ENCODE data around the gene SOX30. TPM values are rescaled to one million over a fixed set of nuclear protein-coding genes. Genes with fewer than 3 reads are reported as not detected.

The SOX30 gene
- total RNA-seq, 1 experiment from 2014 or later: 0.09 TPM

GRCh38 chr5:157613385-157614245 is 38.6 kb downstream of the SOX30 start:
- Mint-ChIP-seq H3K4me3 (ENCODE audit: low read depth, unreplicated experiment) (no peak overlapping the region), H3K27me3 (ENCODE audit: unreplicated experiment) (no peaks in the 10 kb centered on the region), H3K36me3 (ENCODE audit: insufficient read depth, unreplicated experiment) (no peaks in the 10 kb centered on the region), H3K27ac (ENCODE audit: unreplicated experiment) (no peak overlapping the region), H3K9me3 (ENCODE audit: low read depth, unreplicated experiment) (no peaks in the 10 kb centered on the region), H3K4me1 (ENCODE audit: low read depth, unreplicated experiment) (no peaks in the 10 kb centered on the region)
- intact Hi-C loops (cut with micrococcal nuclease; ENCODE audit: unreplicated experiment): no loop called here
- CTCF ChIA-PET: no interaction called here
- DNase-seq: no peak
- no peak for TF ChIP-seq CTCF (IDR thresholded peaks at IDR 0.05; ENCODE audit: unreplicated experiment)
- no TSS peak for BruUV-seq (replicated peaks)

DNA sequence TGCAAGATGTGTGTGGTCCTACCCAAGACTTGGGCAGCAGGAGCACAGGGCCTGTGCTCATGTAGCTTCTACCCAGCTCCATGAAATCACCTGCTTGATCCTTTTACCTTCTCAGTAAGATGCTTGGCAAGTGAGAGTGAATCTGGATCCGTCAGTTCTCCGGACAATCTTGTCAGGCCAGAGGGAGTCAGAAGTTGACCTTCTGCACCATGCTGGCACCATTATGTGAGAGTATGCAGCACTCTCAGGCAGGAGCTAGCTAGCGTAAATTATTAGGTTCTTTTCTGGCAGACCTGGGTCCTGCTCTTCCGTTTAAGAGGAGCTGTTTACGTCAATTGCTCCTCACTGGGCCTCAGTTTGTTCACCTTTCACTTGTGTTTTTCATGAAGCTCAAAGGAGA is 39.7 kb downstream of the SOX30 start:
- no peak overlapping the region for H3K27ac Mint-ChIP-seq (ENCODE audit: unreplicated experiment)
- CTCF ChIA-PET: no interaction called here
- no peak for TF ChIP-seq CTCF (IDR thresholded peaks at IDR 0.05; ENCODE audit: unreplicated experiment)
- H3K4me3 Mint-ChIP-seq (ENCODE audit: low read depth, unreplicated experiment): no peak overlapping the region
- H3K9me3 Mint-ChIP-seq (ENCODE audit: low read depth, unreplicated experiment): no peaks in the 10 kb centered on the region
- no peak for DNase-seq
- H3K36me3 Mint-ChIP-seq (ENCODE audit: insufficient read depth, unreplicated experiment): no peaks in the 10 kb centered on the region
- no peaks in the 10 kb centered on the region for H3K27me3 Mint-ChIP-seq (ENCODE audit: unreplicated experiment)
- intact Hi-C loops (cut with micrococcal nuclease; ENCODE audit: unreplicated experiment): no loop called here
- H3K4me1 Mint-ChIP-seq (ENCODE audit: low read depth, unreplicated experiment): peaks cover 6% of the 10 kb centered on the region
- no TSS peak for BruUV-seq (replicated peaks)

DNA sequence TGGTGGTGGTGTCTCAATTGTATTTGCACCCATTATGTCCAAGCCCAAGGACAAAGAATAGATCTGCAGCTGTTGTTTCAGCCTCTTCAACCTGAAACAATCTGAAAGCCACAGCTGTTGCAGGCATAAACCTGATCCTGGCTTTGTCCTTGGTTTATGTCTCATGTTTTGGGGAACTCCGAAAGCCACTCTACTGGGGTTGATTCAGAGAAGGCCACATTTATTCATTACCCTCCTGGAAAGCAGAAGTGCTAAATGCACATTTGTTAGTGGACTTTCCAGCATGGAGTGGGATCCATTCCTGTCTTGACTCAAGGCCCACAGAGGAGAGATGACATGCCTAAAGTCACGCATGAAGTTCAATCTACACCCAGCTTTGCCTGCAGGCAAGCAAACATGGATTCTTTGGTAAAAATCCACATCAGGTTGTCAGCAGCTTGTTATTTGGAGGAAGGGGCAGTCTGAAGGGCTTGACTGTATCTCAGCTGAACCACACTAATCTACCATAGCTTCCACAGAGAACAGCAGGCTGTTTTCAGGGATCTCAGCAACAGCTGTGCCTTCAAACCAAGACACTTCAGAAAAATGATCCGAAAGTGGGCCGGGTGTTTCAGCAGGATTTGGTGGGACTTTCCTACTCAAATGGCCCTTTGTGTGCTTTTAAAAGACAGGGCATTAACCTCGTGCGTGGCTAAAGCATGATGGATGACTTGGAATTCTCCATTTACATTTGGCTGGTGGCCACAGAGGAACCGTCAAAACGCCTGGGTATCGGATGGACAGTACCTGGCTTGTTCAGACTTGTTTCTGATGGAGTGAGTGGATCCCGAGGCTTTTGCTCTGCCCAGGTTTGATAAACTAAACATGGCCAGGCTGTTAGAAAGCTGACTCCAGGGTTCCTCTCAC is 40.4 kb downstream of the SOX30 start:
- DNase-seq: no peak
- TF ChIP-seq CTCF (IDR thresholded peaks at IDR 0.05; ENCODE audit: unreplicated experiment): no peak
- BruUV-seq (replicated peaks): no TSS peak
- CTCF ChIA-PET: no interaction called here
- intact Hi-C loops (cut with micrococcal nuclease; ENCODE audit: unreplicated experiment): no loop called here
- Mint-ChIP-seq H3K4me1 (ENCODE audit: low read depth, unreplicated experiment) (peaks cover 14% of the 10 kb centered on the region), H3K36me3 (ENCODE audit: insufficient read depth, unreplicated experiment) (no peaks in the 10 kb centered on the region), H3K27ac (ENCODE audit: unreplicated experiment) (no peak overlapping the region), H3K27me3 (ENCODE audit: unreplicated experiment) (no peaks in the 10 kb centered on the region), H3K9me3 (ENCODE audit: low read depth, unreplicated experiment) (no peaks in the 10 kb centered on the region), H3K4me3 (ENCODE audit: low read depth, unreplicated experiment) (no peak overlapping the region)

DNA sequence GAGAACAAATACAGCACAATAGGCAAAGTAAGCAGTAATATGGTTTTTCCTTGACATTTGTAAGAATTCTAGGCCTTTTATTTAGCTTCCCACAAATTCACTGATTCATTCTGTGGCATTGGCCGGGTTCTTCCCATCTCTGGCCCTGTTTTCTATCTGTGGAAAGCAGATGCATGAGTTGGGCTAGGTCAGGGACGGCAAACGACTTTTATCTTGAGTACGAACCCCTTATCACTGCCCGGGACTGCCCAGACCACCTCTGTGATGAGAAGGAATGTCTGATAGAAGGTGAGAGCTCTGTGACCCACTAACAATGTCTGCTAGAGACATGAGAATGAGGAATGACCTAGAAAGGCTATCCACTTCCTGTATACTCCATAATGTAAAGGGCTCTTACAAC is 41.2 kb downstream of the SOX30 start:
- no peaks in the 10 kb centered on the region for H3K36me3 Mint-ChIP-seq (ENCODE audit: insufficient read depth, unreplicated experiment)
- CTCF ChIA-PET: no interaction called here
- H3K27ac Mint-ChIP-seq (ENCODE audit: unreplicated experiment): no peak overlapping the region
- no TSS peak for BruUV-seq (replicated peaks)
- DNase-seq: no peak
- peaks cover 14% of the 10 kb centered on the region for H3K4me1 Mint-ChIP-seq (ENCODE audit: low read depth, unreplicated experiment)
- intact Hi-C loops (cut with micrococcal nuclease; ENCODE audit: unreplicated experiment): no loop called here
- no peak overlapping the region for H3K4me3 Mint-ChIP-seq (ENCODE audit: low read depth, unreplicated experiment)
- no peak for TF ChIP-seq CTCF (IDR thresholded peaks at IDR 0.05; ENCODE audit: unreplicated experiment)
- H3K27me3 Mint-ChIP-seq (ENCODE audit: unreplicated experiment): no peaks in the 10 kb centered on the region
- H3K9me3 Mint-ChIP-seq (ENCODE audit: low read depth, unreplicated experiment): no peaks in the 10 kb centered on the region

All from Calu3 (cell line).